Natural killer cell (primary cell): ENCODE results near the gene AP2B1. TPM values are rescaled to one million over a fixed set of nuclear protein-coding genes. Genes with fewer than 3 reads are reported as not detected.

Source experiments
- ATAC-seq, 3 donors: fragments of 150-1000 bp in 2 of 3; fragments of 200-7000 bp in 1 of 3; cut with Tn5 transposase; 1 replicate in 1 of 3; 2 replicates in 2 of 3; pipeline ENCODE4 v1.10.0; 2021; ENCODE audit warnings: mild to moderate bottlenecking in 2 of 3, moderate library complexity in 2 of 3
- DNase-seq, 2 donors: peaks; one replicate each; pipeline versions ENCODE4 v3.0.0 to v3.0.0-alpha.2; 2013 to 2021; ENCODE audit warnings: mixed read lengths in 1 of 2
- H3K27ac ChIP-seq: one replicate; pipeline ENCODE4 v1.5.1; 2013; ENCODE audit warnings: mild to moderate bottlenecking, low read length
- H3K27me3 ChIP-seq: one replicate; pipeline ENCODE4 v1.6.1; 2013; ENCODE audit warnings: low read length; ENCODE audit not compliant: control insufficient read depth, insufficient read depth
- H3K36me3 ChIP-seq: one replicate; pipeline ENCODE4 v1.6.1; 2013; ENCODE audit warnings: low read length; ENCODE audit not compliant: control insufficient read depth, insufficient read depth
- H3K4me1 ChIP-seq: one replicate; pipeline ENCODE4 v1.6.1; 2013; ENCODE audit warnings: low read length; ENCODE audit not compliant: control insufficient read depth, insufficient read depth
- H3K4me3 ChIP-seq: one replicate; pipeline ENCODE4 v1.5.1; 2013; ENCODE audit warnings: low read length
- H3K9me3 ChIP-seq: one replicate; pipeline ENCODE4 v1.6.1; 2013; ENCODE audit warnings: low read length; ENCODE audit not compliant: control insufficient read depth, insufficient read depth
- H3K27ac Mint-ChIP-seq, 2 donors: one replicate each; pipeline ENCODE4 v1.8.0; 2022; ENCODE audit warnings: mild to moderate bottlenecking in 2 of 2, mixed read lengths in 2 of 2, moderate library complexity in 1 of 2
- H3K27me3 Mint-ChIP-seq, 2 donors: one replicate each; pipeline ENCODE4 v1.8.0; 2022; ENCODE audit warnings: low read depth in 2 of 2, mixed read lengths in 2 of 2
- H3K36me3 Mint-ChIP-seq: one replicate; pipeline ENCODE4 v1.8.0; 2022; ENCODE audit warnings: mixed read lengths
- H3K4me1 Mint-ChIP-seq, 2 donors: one replicate each; pipeline ENCODE4 v1.8.0; 2022; ENCODE audit warnings: mixed read lengths in 2 of 2
- H3K4me3 Mint-ChIP-seq: one replicate; pipeline ENCODE4 v1.8.0; 2022; ENCODE audit warnings: mild to moderate bottlenecking, moderate library complexity, mixed read lengths
- H3K9me3 Mint-ChIP-seq, 2 donors: one replicate each; pipeline ENCODE4 v1.8.0; 2022; ENCODE audit warnings: mixed read lengths in 2 of 2
- WGBS: methylation state at CpG from one replicate; pipeline ENCODE4 v1.1.7; 2013; ENCODE audit warnings: missing lambda C conversion rate; ENCODE audit not compliant: insufficient coverage; 5-methylcytosine and 5-hydroxymethylcytosine counted together
- intact Hi-C: fragments of 100-400 bp; cut with micrococcal nuclease; formaldehyde crosslinking; loops from one replicate; pipeline ENCODE4 v1.14.2; 2022
- total RNA-seq, 4 donors: library from RNA; stranded (reverse); fragments of 120-200 nt in 1 of 4; gene quantifications; one replicate each; pipeline versions ENCODE4 v1.2.3 to v1.2.4, GENCODE V29; 2013 to 2022
- TF ChIP-seq, protein P1 (sequence below): fragments of 200-600 bp; IDR thresholded peaks from one replicate; pipeline ENCODE4 v1.8.0; 2022; ENCODE audit warnings: antibody characterized with exemption

AP2B1 gene
- total RNA-seq, 3 donors from 2014 or later (not counting 1 experiment from before 2014, with no cell fraction given) = 111 to 148 (median 139) TPM

DNA sequence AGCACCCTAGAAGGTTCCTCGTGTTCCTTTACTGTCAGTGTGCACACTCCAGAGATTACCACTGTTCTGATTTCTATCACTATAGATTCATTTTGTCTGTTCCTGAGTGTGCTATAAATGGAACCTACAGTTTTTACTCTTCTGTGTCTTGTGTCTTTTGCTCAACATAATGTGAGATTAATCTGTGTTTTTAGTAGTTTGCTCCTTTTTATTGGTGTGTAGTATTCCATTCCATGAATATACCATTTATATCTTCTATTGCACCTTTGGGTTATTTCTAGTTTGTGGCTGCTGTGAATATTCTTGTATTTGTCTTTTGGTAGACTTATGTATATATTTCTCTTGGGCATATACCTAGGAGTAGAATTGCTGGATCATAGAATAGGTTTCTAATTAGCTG lies 68.2 kb downstream of the AP2B1 start:
- Mint-ChIP-seq H3K4me3 (no peak overlapping the region), H3K9me3 (no peaks in the 10 kb centered on the region), H3K27me3 (no peaks in the 10 kb centered on the region), H3K27ac (no peak overlapping the region), H3K4me1 (peaks cover 15 to 19% of the 10 kb centered on the region in 2 donors), H3K36me3 (peaks cover 12% of the 10 kb centered on the region)
- intact Hi-C loops = no loop called here
- Histone ChIP-seq H3K4me3 (no peak overlapping the region), H3K36me3 (peaks cover 55% of the 10 kb centered on the region), H3K4me1 (no peaks in the 10 kb centered on the region), H3K27me3 (no peaks in the 10 kb centered on the region), H3K27ac (no peak overlapping the region), H3K9me3 (no peaks in the 10 kb centered on the region)
- ATAC-seq = no peak
- TF ChIP-seq, protein P1, sequence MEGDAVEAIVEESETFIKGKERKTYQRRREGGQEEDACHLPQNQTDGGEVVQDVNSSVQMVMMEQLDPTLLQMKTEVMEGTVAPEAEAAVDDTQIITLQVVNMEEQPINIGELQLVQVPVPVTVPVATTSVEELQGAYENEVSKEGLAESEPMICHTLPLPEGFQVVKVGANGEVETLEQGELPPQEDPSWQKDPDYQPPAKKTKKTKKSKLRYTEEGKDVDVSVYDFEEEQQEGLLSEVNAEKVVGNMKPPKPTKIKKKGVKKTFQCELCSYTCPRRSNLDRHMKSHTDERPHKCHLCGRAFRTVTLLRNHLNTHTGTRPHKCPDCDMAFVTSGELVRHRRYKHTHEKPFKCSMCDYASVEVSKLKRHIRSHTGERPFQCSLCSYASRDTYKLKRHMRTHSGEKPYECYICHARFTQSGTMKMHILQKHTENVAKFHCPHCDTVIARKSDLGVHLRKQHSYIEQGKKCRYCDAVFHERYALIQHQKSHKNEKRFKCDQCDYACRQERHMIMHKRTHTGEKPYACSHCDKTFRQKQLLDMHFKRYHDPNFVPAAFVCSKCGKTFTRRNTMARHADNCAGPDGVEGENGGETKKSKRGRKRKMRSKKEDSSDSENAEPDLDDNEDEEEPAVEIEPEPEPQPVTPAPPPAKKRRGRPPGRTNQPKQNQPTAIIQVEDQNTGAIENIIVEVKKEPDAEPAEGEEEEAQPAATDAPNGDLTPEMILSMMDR = no peak
- WGBS = 100% methylated on average over 1 of the region's 1 CpG
- DNase-seq = no peak

DNA sequence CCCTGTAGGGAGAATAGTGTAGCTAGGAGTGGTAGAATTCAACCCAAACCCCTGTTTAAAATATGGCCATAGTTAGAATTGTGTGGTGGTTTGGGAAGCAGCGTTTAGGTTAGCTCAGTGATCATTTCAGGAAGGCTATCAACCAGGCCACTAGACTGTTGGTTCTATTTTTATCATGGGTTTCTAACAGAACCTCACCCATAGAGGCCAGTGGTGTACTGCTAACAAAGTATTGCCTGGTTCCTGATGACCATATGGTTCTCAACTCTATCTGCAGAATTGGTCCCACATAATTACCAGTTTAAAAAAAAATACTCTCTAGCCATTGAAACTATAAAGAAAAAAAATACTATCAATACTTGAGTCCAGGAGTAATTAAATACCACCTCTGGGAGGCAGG lies 73.8 kb downstream of the AP2B1 start:
- Mint-ChIP-seq H3K27me3 (no peaks in the 10 kb centered on the region), H3K4me1 (peaks cover 4 to 9% of the 10 kb centered on the region in 2 donors), H3K9me3 (no peaks in the 10 kb centered on the region), H3K27ac (no peak overlapping the region), H3K36me3 (peaks cover 12% of the 10 kb centered on the region), H3K4me3 (no peak overlapping the region)
- WGBS = no CpG with 5 or more reads among the region's 1 CpG
- DNase-seq = no peak
- intact Hi-C loops = no loop called here
- Histone ChIP-seq H3K9me3 (no peaks in the 10 kb centered on the region), H3K4me1 (no peaks in the 10 kb centered on the region), H3K36me3 (peaks cover 62% of the 10 kb centered on the region), H3K27ac (no peak overlapping the region), H3K4me3 (no peak overlapping the region), H3K27me3 (no peaks in the 10 kb centered on the region)
- TF ChIP-seq, protein P1 = no peak
- ATAC-seq = no peak

DNA sequence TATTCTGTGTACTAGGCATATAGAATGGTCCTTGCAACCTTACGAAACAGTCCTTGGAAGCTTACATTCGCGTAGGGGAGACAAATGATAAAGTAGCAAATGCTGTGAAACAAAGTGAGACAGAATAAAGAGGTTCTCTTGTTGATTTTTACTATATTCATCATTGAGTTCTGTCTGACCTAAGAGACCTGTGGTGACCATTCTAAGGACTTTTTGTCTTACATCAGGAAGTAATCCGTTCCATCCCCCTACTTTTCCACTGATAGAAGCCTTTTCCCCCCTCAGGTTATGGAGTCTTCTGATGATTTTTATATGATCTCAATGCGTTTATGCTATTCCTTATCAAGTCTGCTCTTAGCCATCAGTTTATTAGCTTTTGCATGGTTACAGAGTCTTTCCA lies 77.6 kb downstream of the AP2B1 start:
- ATAC-seq (no peak), DNase-seq (no peak)
- Mint-ChIP-seq H3K4me3 (no peak overlapping the region), H3K4me1 (peaks cover 0 to 5% of the 10 kb centered on the region in 2 donors), H3K36me3 (no peaks in the 10 kb centered on the region), H3K27ac (no peak overlapping the region), H3K9me3 (no peaks in the 10 kb centered on the region), H3K27me3 (no peaks in the 10 kb centered on the region)
- H3K36me3 ChIP-seq = peaks cover 36% of the 10 kb centered on the region
- H3K27me3 ChIP-seq = no peaks in the 10 kb centered on the region
- TF ChIP-seq, protein P1 = no peak
- no peaks in the 10 kb centered on the region for H3K4me1 ChIP-seq
- no peak overlapping the region for H3K4me3 ChIP-seq
- no peaks in the 10 kb centered on the region for H3K9me3 ChIP-seq
- 98% methylated on average over 5 of the region's 5 CpGs for WGBS
- no peak overlapping the region for H3K27ac ChIP-seq
- intact Hi-C loops = no loop called here

DNA sequence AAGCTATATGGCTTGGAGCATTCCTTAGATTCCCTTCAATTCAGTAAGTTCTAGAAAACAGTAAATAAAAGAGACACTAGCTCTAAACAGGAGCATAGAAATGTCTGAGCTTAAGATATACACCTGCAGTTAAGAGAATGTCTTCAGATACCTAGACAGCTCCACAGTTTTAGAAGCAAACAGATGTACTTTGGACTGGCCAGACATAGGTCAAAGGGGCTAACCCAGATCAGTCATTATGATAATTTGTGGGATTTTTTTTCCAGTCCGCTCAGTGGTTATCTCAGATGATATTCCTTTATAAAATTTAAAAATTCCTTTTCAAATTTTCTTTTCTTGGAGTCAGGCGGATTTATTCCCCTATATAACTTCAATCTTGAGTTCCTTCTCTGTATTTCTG lies 78.5 kb downstream of the AP2B1 start:
- peaks cover 32% of the 10 kb centered on the region for H3K36me3 ChIP-seq
- H3K4me1 Mint-ChIP-seq = peaks cover 0 to 5% of the 10 kb centered on the region in 2 donors
- no peaks in the 10 kb centered on the region for H3K27me3 ChIP-seq
- H3K4me3 ChIP-seq = no peak overlapping the region
- no peak overlapping the region for H3K4me3 Mint-ChIP-seq
- DNase-seq = no peak
- no peaks in the 10 kb centered on the region for H3K36me3 Mint-ChIP-seq
- no peak overlapping the region for H3K27ac Mint-ChIP-seq
- no peaks in the 10 kb centered on the region for H3K9me3 Mint-ChIP-seq
- no peaks in the 10 kb centered on the region for H3K9me3 ChIP-seq
- no peak overlapping the region for H3K27ac ChIP-seq
- intact Hi-C loops = no loop called here
- TF ChIP-seq, protein P1 = no peak
- WGBS = 94% methylated on average over 1 of the region's 2 CpGs
- no peaks in the 10 kb centered on the region for H3K4me1 ChIP-seq
- ATAC-seq = no peak
- H3K27me3 Mint-ChIP-seq = no peaks in the 10 kb centered on the region
